ENCODE data around the gene TBC1D14.

GRCh38 chr4:6875431-6875831 is 34.2 kb upstream of the TBC1D14 start:
- TF ChIP-seq, protein P1, sequence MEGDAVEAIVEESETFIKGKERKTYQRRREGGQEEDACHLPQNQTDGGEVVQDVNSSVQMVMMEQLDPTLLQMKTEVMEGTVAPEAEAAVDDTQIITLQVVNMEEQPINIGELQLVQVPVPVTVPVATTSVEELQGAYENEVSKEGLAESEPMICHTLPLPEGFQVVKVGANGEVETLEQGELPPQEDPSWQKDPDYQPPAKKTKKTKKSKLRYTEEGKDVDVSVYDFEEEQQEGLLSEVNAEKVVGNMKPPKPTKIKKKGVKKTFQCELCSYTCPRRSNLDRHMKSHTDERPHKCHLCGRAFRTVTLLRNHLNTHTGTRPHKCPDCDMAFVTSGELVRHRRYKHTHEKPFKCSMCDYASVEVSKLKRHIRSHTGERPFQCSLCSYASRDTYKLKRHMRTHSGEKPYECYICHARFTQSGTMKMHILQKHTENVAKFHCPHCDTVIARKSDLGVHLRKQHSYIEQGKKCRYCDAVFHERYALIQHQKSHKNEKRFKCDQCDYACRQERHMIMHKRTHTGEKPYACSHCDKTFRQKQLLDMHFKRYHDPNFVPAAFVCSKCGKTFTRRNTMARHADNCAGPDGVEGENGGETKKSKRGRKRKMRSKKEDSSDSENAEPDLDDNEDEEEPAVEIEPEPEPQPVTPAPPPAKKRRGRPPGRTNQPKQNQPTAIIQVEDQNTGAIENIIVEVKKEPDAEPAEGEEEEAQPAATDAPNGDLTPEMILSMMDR (IDR thresholded peaks at IDR 0.05 in 8 of 11, conservative IDR thresholded peaks at IDR 0.05 in 3 of 11): peak in 1 of 11 experiments; percentile 11
- TF ChIP-seq POLR2AphosphoS5 (IDR thresholded peaks at IDR 0.05) (peak; percentile 49 to 69 (median 67)), POLR2A (IDR thresholded peaks at IDR 0.05) (no peak)

Data from spleen (tissue), 7 donors.